Fibroblast of villous mesenchyme (primary cell): Measurements from ENCODE around the gene OXCT1. TPM values are rescaled to one million over a fixed set of nuclear protein-coding genes. Genes with fewer than 3 reads are reported as not detected.
A peak's percentile ranks its signal among the peaks of the same experiment; 100 is the strongest.

Experiments used
- DNase-seq: peaks from one replicate; pipeline ENCODE4 v3.0.0-alpha.2; 2010; ENCODE audit warnings: low read depth
- H3K4me3 ChIP-seq: 2 replicates; pipeline ENCODE4 v1.5.1; 2011; ENCODE audit warnings: low read depth, mild to moderate bottlenecking, low read length
- total RNA-seq: library from RNA; depleted of rRNA; stranded (reverse); fragments of >200 nt; gene quantifications from 2 replicates; pipeline ENCODE4 v1.2.3, GENCODE V29; 2012
- TF ChIP-seq, protein P1 (sequence below): IDR thresholded peaks from 2 replicates; pipeline ENCODE4 v1.5.1; 2012; ENCODE audit warnings: low read depth, mild to moderate bottlenecking, low read length; ENCODE audit not compliant: insufficient read depth

The OXCT1 gene
- total RNA-seq, 1 donor, result 23.3 TPM

DNA sequence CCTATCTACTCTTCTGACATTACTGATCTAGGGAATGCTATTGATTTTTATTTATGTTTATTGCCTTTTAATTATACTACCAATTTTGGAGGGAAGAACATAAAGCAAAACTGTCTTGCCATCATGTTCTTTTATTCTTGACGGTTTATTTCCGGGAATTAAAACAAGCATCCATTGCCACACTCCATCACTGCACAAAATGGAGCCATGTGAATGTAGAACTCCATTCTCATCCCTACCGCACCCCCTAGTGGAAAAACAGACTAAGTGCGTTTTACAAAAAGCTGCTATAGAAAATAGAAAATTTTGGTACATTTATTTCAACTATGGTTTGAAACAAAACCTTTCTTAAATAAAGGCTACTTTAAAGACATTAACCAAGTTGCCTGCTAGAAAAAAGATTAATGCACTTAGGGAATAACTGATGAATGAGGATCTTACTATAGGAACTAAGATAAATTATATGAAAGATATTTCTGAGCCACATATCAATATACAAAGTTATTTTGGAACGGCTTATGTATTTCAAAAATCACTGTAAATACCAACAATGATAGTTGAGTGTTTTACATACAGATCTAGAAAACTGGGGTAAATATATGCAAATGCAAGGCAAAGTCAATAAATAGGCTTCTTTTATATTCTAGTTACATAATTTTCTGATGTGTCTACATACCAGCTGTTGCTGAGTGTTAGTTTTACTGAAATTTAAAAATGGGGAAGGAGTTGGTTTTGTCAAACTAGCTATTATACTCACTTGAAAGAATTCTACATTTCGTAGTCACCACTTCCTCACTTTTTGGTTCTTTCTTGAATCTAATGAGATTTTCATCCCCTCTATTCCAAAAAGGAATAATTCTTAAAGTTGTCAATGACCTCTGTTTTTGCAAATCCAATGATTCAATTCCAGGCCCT lies 26.5 kb downstream of the OXCT1 start:
- TF ChIP-seq, protein P1, sequence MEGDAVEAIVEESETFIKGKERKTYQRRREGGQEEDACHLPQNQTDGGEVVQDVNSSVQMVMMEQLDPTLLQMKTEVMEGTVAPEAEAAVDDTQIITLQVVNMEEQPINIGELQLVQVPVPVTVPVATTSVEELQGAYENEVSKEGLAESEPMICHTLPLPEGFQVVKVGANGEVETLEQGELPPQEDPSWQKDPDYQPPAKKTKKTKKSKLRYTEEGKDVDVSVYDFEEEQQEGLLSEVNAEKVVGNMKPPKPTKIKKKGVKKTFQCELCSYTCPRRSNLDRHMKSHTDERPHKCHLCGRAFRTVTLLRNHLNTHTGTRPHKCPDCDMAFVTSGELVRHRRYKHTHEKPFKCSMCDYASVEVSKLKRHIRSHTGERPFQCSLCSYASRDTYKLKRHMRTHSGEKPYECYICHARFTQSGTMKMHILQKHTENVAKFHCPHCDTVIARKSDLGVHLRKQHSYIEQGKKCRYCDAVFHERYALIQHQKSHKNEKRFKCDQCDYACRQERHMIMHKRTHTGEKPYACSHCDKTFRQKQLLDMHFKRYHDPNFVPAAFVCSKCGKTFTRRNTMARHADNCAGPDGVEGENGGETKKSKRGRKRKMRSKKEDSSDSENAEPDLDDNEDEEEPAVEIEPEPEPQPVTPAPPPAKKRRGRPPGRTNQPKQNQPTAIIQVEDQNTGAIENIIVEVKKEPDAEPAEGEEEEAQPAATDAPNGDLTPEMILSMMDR, result peak; percentile 86
- peak; percentile 76 for DNase-seq
- no peak overlapping the region for H3K4me3 ChIP-seq

DNA sequence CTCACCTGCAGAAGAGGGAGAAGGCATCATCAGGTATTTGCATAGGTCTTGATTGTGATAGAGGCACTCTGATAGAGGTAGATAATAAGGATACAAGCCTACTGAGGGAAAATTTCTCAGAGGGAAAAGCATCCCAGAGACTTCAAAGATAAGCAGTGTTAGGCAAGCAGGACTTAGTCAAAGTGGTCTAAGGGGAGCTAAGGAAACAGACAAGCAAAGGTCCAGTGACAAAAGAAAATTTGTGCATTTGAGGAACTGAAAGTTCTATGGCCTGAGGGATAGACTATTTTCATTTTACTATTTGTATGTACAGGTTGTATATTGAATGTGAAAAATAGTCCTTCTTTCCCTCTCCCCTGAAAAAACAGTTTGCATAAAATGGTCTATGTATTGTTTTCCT lies 27.4 kb downstream of the OXCT1 start:
- no peak for DNase-seq
- TF ChIP-seq, protein P1, result no peak
- H3K4me3 ChIP-seq, result no peak overlapping the region

DNA sequence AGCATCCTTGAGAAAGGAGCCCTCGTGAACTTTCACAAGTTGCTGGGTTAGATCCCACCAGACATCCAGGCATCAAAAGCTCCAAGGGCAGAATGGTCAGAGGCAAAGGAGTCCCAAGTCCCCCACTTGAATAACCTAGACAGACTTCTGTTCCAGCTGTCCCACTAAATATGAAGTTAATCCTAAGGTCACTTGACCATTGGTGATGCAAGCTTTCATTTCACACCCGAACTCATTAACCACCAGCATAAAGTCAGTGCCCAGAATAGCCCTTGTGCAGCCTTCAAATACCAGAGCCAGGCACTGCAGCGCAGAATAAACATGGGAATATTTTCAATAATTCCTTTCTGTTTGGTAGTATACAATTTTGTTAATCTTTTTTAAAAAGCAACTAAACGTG lies 28.9 kb downstream of the OXCT1 start:
- no peak for DNase-seq
- H3K4me3 ChIP-seq, result no peak overlapping the region
- TF ChIP-seq, protein P1, result no peak

DNA sequence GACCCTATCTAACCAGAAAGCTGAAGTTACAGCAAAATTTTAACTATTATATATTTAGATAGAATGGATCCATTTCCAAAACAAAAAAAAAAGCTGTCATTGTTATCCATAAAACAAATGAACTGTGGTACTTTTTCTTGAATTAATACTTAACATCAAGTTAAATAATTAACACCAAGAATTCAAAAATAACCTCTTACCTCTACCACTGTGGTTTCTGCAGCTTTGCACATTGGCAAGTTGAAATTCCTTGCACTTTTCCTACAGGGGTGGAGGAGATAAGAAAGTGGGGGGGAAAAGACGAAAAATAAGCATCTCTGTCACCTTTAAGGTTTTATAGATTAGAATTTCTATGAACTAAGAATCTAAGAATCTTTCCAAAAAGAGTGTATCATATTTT lies 30.0 kb downstream of the OXCT1 start:
- TF ChIP-seq, protein P1, result no peak
- no peak overlapping the region for H3K4me3 ChIP-seq
- no peak for DNase-seq

DNA sequence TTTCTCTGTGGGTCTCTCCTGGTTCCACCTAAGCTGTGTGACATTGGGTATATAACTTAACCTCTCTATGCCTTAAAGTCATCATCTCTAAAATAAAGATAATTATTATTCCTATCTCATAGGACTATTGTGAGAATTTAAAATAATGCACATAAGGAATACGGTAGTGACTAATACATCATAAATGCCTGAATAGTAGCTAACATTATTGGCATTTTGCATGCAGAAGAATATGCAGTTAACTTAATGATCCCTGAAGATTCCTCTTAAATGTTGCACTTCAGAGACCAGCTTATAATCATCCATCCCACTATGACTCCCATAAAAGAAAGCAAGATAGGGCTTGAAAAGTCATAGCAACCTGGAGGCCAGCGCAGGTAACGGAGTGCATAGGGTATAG lies 32.4 kb downstream of the OXCT1 start:
- TF ChIP-seq, protein P1, result no peak
- H3K4me3 ChIP-seq, result no peak overlapping the region
- DNase-seq, result no peak

DNA sequence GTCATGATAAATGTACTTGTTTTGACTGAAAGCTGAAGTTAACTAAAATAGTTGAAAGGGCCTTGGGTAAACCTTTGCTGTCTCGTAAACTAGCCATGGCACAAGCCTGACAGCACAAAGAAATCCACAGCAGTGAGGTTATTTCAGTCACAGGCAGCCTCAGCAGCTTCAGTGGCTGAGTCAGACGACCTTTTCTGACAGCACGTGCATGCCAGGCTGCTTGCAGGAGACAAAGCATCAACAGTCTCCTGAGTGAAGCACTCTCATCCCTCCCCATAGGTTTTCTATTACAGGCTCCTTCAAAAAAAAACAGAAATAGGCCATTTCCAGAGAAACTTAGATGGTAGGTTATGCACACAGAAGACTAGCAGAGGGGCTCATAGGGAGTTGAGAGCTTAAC lies 34.6 kb downstream of the OXCT1 start:
- DNase-seq, result peak; percentile 79
- TF ChIP-seq, protein P1, result no peak
- H3K4me3 ChIP-seq, result no peak overlapping the region

DNA sequence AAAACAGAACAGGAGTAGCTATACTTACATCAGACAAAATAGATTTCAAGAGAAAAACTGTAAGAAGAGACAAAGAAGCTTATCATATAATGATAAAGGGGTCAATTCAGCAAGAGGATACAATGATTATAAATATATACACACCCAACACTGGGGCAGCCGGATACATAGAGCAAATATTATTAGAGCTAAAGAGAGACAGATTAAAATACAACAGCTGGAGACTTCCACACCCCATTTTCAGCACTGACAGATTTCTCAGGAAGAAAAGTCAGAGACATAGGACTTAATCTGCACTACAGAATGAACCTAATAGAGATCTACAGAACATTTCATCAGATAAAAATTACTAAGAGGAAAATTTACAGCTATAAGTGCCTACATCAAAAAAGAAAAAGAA lies 35.7 kb downstream of the OXCT1 start:
- TF ChIP-seq, protein P1, result no peak
- DNase-seq, result no peak
- H3K4me3 ChIP-seq, result no peak overlapping the region
